Liver (tissue), 9 donors: ENCODE results near the gene DLL4. TPM values are rescaled to one million over a fixed set of nuclear protein-coding genes. Genes with fewer than 3 reads are reported as not detected.

Experiments
- DNase-seq: peaks from one replicate; pipeline ENCODE4 v3.0.0-alpha.2; 2017; ENCODE audit warnings: low spot score
- H3K27ac ChIP-seq, 2 donors: one replicate each; pipeline ENCODE4 v1.7.0; 2013; ENCODE audit warnings: inconsistent platforms in 2 of 2, low read length in 2 of 2, control low read depth in 1 of 2, low read depth in 1 of 2, mild to moderate bottlenecking in 1 of 2
- H3K27me3 ChIP-seq, 4 donors: one replicate each; pipeline versions ENCODE4 v1.6.1 to v1.7.0; 2013; ENCODE audit warnings: low read length in 3 of 4, inconsistent platforms in 1 of 4, mild to moderate bottlenecking in 1 of 4, moderate library complexity in 1 of 4; ENCODE audit not compliant: control insufficient read depth in 4 of 4, insufficient read depth in 4 of 4
- H3K36me3 ChIP-seq, 4 donors: one replicate each; pipeline versions ENCODE4 v1.6.1 to v1.7.0; 2013; ENCODE audit warnings: low read length in 3 of 4, mild to moderate bottlenecking in 3 of 4, low read depth in 1 of 4, moderate library complexity in 1 of 4; ENCODE audit not compliant: control insufficient read depth in 4 of 4, insufficient read depth in 3 of 4
- H3K4me1 ChIP-seq, 4 donors: one replicate each; pipeline versions ENCODE4 v1.6.1 to v1.7.0; 2013; ENCODE audit warnings: low read length in 3 of 4, mild to moderate bottlenecking in 3 of 4, moderate library complexity in 1 of 4; ENCODE audit not compliant: control insufficient read depth in 4 of 4, insufficient read depth in 4 of 4
- H3K4me3 ChIP-seq, 3 donors: one replicate each; pipeline versions ENCODE4 v1.6.1 to v1.7.0; 2013; ENCODE audit warnings: low read length in 3 of 3, control low read depth in 1 of 3, low read depth in 1 of 3, mild to moderate bottlenecking in 1 of 3
- H3K9ac ChIP-seq, 2 donors: one replicate each; pipeline ENCODE4 v1.7.0; 2013; ENCODE audit warnings: low read length in 2 of 2, mild to moderate bottlenecking in 2 of 2, moderate library complexity in 2 of 2, control low read depth in 1 of 2, low read depth in 1 of 2
- H3K9me3 ChIP-seq, 4 donors: one replicate each; pipeline versions ENCODE4 v1.6.1 to v1.7.0; 2013; ENCODE audit warnings: low read length in 3 of 4; ENCODE audit not compliant: control insufficient read depth in 4 of 4
- EGR1 ChIP-seq, 2 donors: IDR thresholded peaks; 2 replicates each; pipeline ENCODE4 v1.6.1; 2016 to 2018; ENCODE audit warnings: antibody characterized with exemption in 2 of 2, low read depth in 2 of 2
- FOXA1 ChIP-seq: IDR thresholded peaks from 2 replicates; pipeline ENCODE4 v1.6.1; 2016; ENCODE audit warnings: antibody characterized with exemption
- GABPA ChIP-seq, 2 donors: IDR thresholded peaks in 1 of 2; conservative IDR thresholded peaks in 1 of 2; 2 replicates each; pipeline ENCODE4 v1.6.1; 2016; ENCODE audit warnings: antibody characterized with exemption in 2 of 2, mild to moderate bottlenecking in 1 of 2, moderate library complexity in 1 of 2
- HNF4G ChIP-seq: IDR thresholded peaks from 2 replicates; pipeline ENCODE4 v1.6.1; 2016; ENCODE audit warnings: antibody characterized with exemption
- JUND ChIP-seq, 2 donors: IDR thresholded peaks; 2 replicates each; pipeline ENCODE4 v1.6.1; 2016; ENCODE audit warnings: antibody characterized with exemption in 2 of 2
- MAX ChIP-seq: IDR thresholded peaks from 2 replicates; pipeline ENCODE4 v1.6.1; 2016; ENCODE audit warnings: antibody characterized with exemption
- NR2F2 ChIP-seq: IDR thresholded peaks from 2 replicates; pipeline ENCODE4 v1.6.1; 2016; ENCODE audit warnings: antibody characterized with exemption
- RAD21 ChIP-seq, 2 donors: IDR thresholded peaks; 2 replicates each; pipeline ENCODE4 v1.6.1; 2016; ENCODE audit warnings: antibody characterized with exemption in 2 of 2, mild to moderate bottlenecking in 2 of 2
- RXRA ChIP-seq, 2 donors: IDR thresholded peaks; 2 replicates each; pipeline ENCODE4 v1.6.1; 2017 to 2018; ENCODE audit warnings: antibody characterized with exemption in 2 of 2, mild to moderate bottlenecking in 1 of 2
- SP1 ChIP-seq: IDR thresholded peaks from 2 replicates; pipeline ENCODE4 v1.6.1; 2018; ENCODE audit warnings: antibody characterized with exemption, mild to moderate bottlenecking
- TAF1 ChIP-seq: conservative IDR thresholded peaks from 2 replicates; pipeline ENCODE4 v1.6.1; 2016; ENCODE audit warnings: antibody characterized with exemption, mild to moderate bottlenecking
- YY1 ChIP-seq: IDR thresholded peaks from 2 replicates; pipeline ENCODE4 v1.6.1; 2016; ENCODE audit warnings: antibody characterized with exemption, mild to moderate bottlenecking
- ZBTB33 ChIP-seq: IDR thresholded peaks from 2 replicates; pipeline ENCODE4 v1.6.1; 2016; ENCODE audit warnings: antibody characterized with exemption
- WGBS: extraction: QIAGEN DNeasy Blood & Tissue Kit; methylation state at CpG from one replicate; pipeline ENCODE4 v1.1.7; 2013; 5-methylcytosine and 5-hydroxymethylcytosine counted together
- polyA plus RNA-seq, 2 donors: library from polyadenylated mRNA; stranded (reverse) in 1 of 2; unstranded in 1 of 2; fragments of 200-250 nt in 1 of 2; fragments of >200 nt in 1 of 2; fragmentation: Nextera tagmentation in 1 of 2; extraction: Ambion mirVana in 1 of 2; gene quantifications; one replicate each; pipeline versions ENCODE4 v1.2.1 to v1.2.3, GENCODE V29; 2013 to 2015
- total RNA-seq, 2 donors: library from RNA; depleted of rRNA; stranded (reverse); fragments of >200 nt; gene quantifications; one replicate each; pipeline ENCODE4 v1.2.3, GENCODE V29; 2014
- TF ChIP-seq, protein P1 (sequence below): IDR thresholded peaks from 2 replicates; pipeline ENCODE4 v1.6.1; 2016; ENCODE audit warnings: antibody characterized with exemption
- donor health status: healthy.
- donor health status: healthy.
- donor health status: healthy.
- donor health status: healthy.
- donor health status: healthy.

The DLL4 gene
- total and polyA plus RNA-seq, 4 donors = 2.1 to 3.8 (median 3.0) TPM

DNA sequence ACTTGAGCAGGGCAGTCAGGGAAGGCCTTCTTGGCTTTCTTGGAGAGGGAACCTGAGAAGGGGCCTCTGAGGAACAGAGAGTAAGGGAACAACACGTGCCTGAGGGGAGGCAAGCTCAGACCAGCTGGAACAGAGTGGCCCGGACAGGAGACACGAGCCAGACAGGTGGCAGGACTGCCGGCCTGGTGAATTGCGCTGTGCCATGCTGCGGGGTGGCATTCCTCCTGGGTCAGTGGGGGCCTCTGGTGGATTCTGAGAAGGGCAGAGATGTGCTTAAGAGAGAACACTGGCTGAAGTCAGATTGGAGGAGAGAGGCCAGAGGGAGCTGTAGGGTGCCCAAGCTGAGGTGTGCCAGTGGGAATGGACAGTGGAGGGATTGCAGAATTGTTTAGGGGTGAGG, 29.0 kb downstream of the DLL4 start:
- Histone ChIP-seq H3K9ac (no peak overlapping the region), H3K4me1 (peaks cover 0 to 11% (median 9%) of the 10 kb centered on the region in 4 donors), H3K4me3 (no peak overlapping the region), H3K27me3 (no peaks in the 10 kb centered on the region), H3K27ac (no peak overlapping the region), H3K36me3 (no peaks in the 10 kb centered on the region), H3K9me3 (no peaks in the 10 kb centered on the region)
- WGBS = 88% methylated on average over 6 of the region's 6 CpGs
- TF ChIP-seq SP1 = no peak
- no peak for TF ChIP-seq EGR1 (IDR thresholded peaks at IDR 0.05; ENCODE audit: low read depth in 2 of 2)
- no peak for TF ChIP-seq NR2F2
- TF ChIP-seq TAF1 = no peak
- no peak for TF ChIP-seq YY1
- TF ChIP-seq ZBTB33 = no peak
- TF ChIP-seq HNF4G = no peak
- TF ChIP-seq, protein P1, sequence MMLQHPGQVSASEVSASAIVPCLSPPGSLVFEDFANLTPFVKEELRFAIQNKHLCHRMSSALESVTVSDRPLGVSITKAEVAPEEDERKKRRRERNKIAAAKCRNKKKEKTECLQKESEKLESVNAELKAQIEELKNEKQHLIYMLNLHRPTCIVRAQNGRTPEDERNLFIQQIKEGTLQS = no peak
- DNase-seq = no peak

- no peaks in the 10 kb centered on the region for H3K9me3 ChIP-seq
- no peaks in the 10 kb centered on the region for H3K27me3 ChIP-seq
- no peak overlapping the region for H3K9ac ChIP-seq
- DNase-seq = no peak
- H3K36me3 ChIP-seq = no peaks in the 10 kb centered on the region
- H3K4me1 ChIP-seq = peaks cover 0 to 6% (median 5%) of the 10 kb centered on the region in 4 donors
- TF ChIP-seq ZBTB33 (no peak), YY1 (no peak), EGR1 (IDR thresholded peaks at IDR 0.05; ENCODE audit: low read depth in 2 of 2) (no peak), HNF4G (no peak), SP1 (no peak), NR2F2 (no peak), GABPA (IDR thresholded peaks at IDR 0.05 in 1 of 2, conservative IDR thresholded peaks at IDR 0.05 in 1 of 2) (no peak)
- H3K27ac ChIP-seq = no peak overlapping the region
- WGBS = 95% methylated on average over 8 of the region's 8 CpGs
- no peak overlapping the region for H3K4me3 ChIP-seq
Measured at GRCh38 chr15:40958723-40959122, 29.6 kb downstream of the DLL4 start.

DNA sequence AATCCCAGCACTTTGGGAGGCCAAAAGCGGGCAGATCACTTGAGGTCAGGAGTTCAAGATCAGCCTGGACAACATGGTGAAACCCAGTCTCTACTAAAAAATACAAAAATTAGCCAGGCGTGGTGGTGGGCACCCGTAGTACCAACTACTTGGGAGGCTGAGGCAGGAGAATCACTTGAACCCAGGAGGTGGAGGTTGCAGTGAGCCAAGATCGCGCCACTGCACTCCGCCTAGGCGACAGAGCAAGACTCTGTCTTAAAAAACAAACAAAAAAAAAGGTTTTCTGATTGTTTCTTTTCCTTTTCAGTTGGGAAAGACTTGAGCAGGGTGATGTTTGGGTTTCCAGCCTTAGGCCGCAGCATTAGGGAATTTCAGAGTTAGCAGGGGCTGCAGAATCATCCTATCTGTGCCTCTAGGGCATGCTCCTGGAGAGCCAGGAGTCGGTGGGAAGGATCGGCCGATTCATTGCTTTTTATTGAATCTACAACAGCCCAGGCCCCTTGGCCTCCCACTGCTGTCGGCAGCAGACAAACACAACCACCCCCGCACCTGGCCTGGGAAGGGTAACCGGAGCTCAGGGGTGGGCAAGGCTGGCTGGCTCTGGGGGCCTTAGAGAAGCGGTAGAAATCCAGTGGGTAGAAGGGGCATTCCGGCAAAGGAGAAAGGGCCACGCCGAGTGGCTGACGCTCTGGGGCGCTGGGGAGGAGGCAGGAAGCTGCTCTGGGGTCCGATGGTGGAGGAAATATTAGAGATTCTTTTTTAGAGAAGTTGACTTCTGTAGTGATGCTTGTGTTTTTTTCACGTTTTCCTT, 30.4 kb downstream of the DLL4 start:
- 87% methylated on average over 22 of the region's 22 CpGs for WGBS
- H3K36me3 ChIP-seq = no peaks in the 10 kb centered on the region
- no peaks in the 10 kb centered on the region for H3K27me3 ChIP-seq
- DNase-seq = no peak
- H3K4me1 ChIP-seq = no peaks in the 10 kb centered on the region
- no peak overlapping the region for H3K4me3 ChIP-seq
- no peak overlapping the region for H3K27ac ChIP-seq
- no peak overlapping the region for H3K9ac ChIP-seq
- no peaks in the 10 kb centered on the region for H3K9me3 ChIP-seq
- TF ChIP-seq MAX = no peak
- no peak for TF ChIP-seq JUND (IDR thresholded peaks at IDR 0.05)
- no peak for TF ChIP-seq NR2F2
- TF ChIP-seq RAD21 (IDR thresholded peaks at IDR 0.05) = no peak
- TF ChIP-seq, protein P1 = no peak
- no peak for TF ChIP-seq SP1
- TF ChIP-seq EGR1 (IDR thresholded peaks at IDR 0.05; ENCODE audit: low read depth in 2 of 2) = no peak
- TF ChIP-seq FOXA1 = no peak
- no peak for TF ChIP-seq YY1
- no peak for TF ChIP-seq HNF4G
- TF ChIP-seq TAF1 = no peak
- no peak for TF ChIP-seq ZBTB33
- no peak for TF ChIP-seq RXRA (IDR thresholded peaks at IDR 0.05)
